OCI-LY3 (cell line): ENCODE measurements around the gene MAPKBP1.

Experiments used
- H2AFZ ChIP-seq: fragments of 200-600, 300-600 bp; shearing (Covaris generic); 2 replicates; pipeline ENCODE4 v1.6.0; 2014; ENCODE audit warnings: antibody characterized with exemption, low read depth, low read length
- H3K27ac ChIP-seq: fragments of 200-600, 300-600 bp; sonication (generic); 2 replicates; pipeline ENCODE4 v1.5.1; 2014; ENCODE audit warnings: mild to moderate bottlenecking, low read length, moderate library complexity, mixed read lengths
- H3K27me3 ChIP-seq: fragments of 200-600, 300-600 bp; sonication (generic); 2 replicates; pipeline ENCODE4 v1.6.1; 2014; ENCODE audit warnings: low read depth, low read length, mixed read lengths
- H3K36me3 ChIP-seq: fragments of 200-600, 300-600 bp; sonication (generic); replicated peaks from 2 replicates; pipeline ENCODE3; 2014; ENCODE audit warnings: low read depth, low read length, mixed read lengths
- H3K4me1 ChIP-seq: fragments of 300-600, 200-600 bp; sonication (generic); 2 replicates; pipeline ENCODE4 v1.6.1; 2014; ENCODE audit warnings: low read length, mixed read lengths
- H3K4me2 ChIP-seq: fragments of 200-600, 300-600 bp; sonication (generic); 2 replicates; pipeline ENCODE4 v1.6.1; 2014; ENCODE audit warnings: low read length, mixed read lengths
- H3K4me3 ChIP-seq: fragments of 300-600, 200-600 bp; sonication (generic); 2 replicates; pipeline ENCODE4 v1.5.1; 2014; ENCODE audit warnings: antibody characterized with exemption, mild to moderate bottlenecking, low read length, moderate library complexity
- H3K79me2 ChIP-seq: fragments of 300-600, 200-600 bp; shearing (Covaris generic); 2 replicates; pipeline ENCODE4 v1.6.1; 2014; ENCODE audit warnings: mild to moderate bottlenecking, low read length, mixed read lengths
- H3K9ac ChIP-seq: fragments of 300-600, 200-600 bp; shearing (Covaris generic); 2 replicates; pipeline ENCODE4 v1.6.0; 2014; ENCODE audit warnings: mild to moderate bottlenecking, low read length, moderate library complexity
- H3K9me3 ChIP-seq: fragments of 200-600, 300-600 bp; shearing (Covaris generic); 2 replicates; pipeline ENCODE4 v1.6.1; 2014; ENCODE audit warnings: low read length, mixed read lengths; ENCODE audit not compliant: insufficient read depth
- H4K20me1 ChIP-seq: fragments of 200-600, 300-600 bp; sonication (generic); 2 replicates; pipeline ENCODE4 v1.6.1; 2016; ENCODE audit warnings: low read length, mixed read lengths; ENCODE audit not compliant: insufficient read depth
- CTCF ChIP-seq: fragments of 200-600, 300-600 bp; sonication (generic); IDR thresholded peaks from 2 replicates; pipeline ENCODE4 v1.5.1; 2014; ENCODE audit warnings: antibody characterized with exemption, low read length, low read depth
- EZH2phosphoT487 ChIP-seq: fragments of 200-600 bp; shearing (Covaris generic); IDR thresholded peaks from 2 replicates; pipeline ENCODE4 v1.6.1; 2018; ENCODE audit warnings: antibody characterized with exemption, mixed run types, low read depth

MAPKBP1 gene

DNA sequence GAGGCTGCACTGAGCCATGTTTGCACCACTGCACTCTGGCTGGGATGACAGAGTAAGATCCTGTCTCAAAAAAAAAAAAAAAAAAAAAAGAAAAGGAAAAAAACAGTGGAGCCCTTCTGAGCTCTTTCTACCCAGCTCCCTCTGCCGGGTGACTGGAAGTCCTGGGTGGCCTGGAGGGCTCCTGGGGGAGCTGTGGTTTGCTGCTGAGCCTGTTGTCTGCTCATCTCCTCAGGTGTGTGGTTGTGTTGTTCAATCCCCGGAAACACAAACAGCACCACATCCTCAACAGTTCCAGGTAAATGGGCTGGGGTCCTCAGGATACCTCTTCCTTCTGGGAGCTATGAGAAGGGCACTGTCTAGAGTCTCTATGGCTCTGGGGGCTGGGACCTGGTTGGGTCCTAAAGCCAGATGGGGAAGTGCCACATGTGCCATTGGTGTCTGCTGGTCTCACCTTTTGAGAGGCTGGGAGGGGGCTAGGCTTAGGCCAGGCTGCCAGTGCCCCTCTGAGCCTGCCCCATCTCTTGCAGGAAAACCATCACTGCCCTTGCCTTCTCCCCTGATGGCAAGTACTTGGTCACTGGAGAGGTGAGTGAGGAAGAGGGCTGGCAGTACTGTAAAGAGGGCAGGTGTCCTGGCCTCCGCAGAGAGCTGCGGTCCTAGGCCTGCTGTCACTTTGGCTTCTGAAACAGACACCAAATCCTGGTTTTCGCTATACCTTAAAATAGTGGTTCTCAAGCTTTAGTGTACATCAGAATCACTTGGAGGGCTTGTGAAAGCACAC, 36.6 kb downstream of the MAPKBP1 start:
- Histone ChIP-seq H3K27ac (no peak overlapping the region), H2AFZ (no peak overlapping the region), H3K36me3 (peaks cover 4% of the 10 kb centered on the region), H3K27me3 (no peaks in the 10 kb centered on the region), H4K20me1 (no peaks in the 10 kb centered on the region), H3K79me2 (no peaks in the 10 kb centered on the region), H3K4me1 (no peaks in the 10 kb centered on the region), H3K9me3 (no peaks in the 10 kb centered on the region), H3K9ac (no peak overlapping the region), H3K4me3 (no peak overlapping the region), H3K4me2 (no peak overlapping the region)
- no peak for TF ChIP-seq CTCF
- TF ChIP-seq EZH2phosphoT487 = no peak

DNA sequence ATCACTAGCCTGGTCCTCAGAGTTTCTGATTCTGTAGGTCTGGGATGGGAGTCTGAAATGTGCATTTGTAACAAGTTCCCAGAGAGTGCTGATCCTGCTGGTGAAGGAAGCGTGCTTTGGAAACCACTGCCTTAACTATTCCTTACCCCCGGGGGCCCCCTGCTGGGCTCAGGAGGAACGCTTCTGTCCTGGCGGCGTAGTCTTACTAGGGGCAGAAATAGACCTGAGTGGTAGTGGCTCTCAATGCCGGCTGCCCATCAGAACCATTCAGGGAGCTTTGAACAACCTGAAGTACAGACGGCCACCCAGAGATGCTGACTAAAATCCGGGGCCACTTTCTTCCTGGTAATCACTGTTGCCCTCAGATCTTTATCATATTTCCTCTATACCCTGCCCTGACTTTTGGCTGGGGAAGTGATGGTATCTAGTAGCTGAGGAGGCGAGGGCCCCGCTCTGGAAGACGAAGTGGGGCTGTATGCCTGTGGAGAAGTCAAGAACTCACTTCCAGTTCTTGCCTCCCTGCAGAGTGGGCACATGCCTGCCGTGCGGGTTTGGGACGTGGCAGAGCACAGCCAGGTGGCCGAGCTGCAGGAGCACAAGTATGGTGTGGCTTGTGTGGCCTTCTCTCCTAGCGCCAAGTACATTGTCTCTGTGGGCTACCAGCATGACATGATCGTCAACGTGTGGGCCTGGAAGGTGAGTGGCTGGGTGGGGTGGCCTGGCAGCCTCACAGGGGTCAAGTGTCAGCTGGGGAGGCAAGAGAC, 37.3 kb downstream of the MAPKBP1 start:
- Histone ChIP-seq H3K27ac (no peak overlapping the region), H3K4me1 (no peaks in the 10 kb centered on the region), H3K9ac (no peak overlapping the region), H3K27me3 (no peaks in the 10 kb centered on the region), H3K4me2 (no peak overlapping the region), H3K9me3 (no peaks in the 10 kb centered on the region), H4K20me1 (no peaks in the 10 kb centered on the region), H3K79me2 (no peaks in the 10 kb centered on the region), H2AFZ (no peak overlapping the region), H3K4me3 (no peak overlapping the region), H3K36me3 (peaks cover 6% of the 10 kb centered on the region)
- TF ChIP-seq CTCF (peak; percentile 87), EZH2phosphoT487 (no peak)

GRCh38 chr15:41812820-41813375, 38.6 kb downstream of the MAPKBP1 start:
- H3K4me2 ChIP-seq = no peak overlapping the region
- TF ChIP-seq EZH2phosphoT487 (no peak), CTCF (no peak)
- H4K20me1 ChIP-seq = no peaks in the 10 kb centered on the region
- no peaks in the 10 kb centered on the region for H3K79me2 ChIP-seq
- H3K4me3 ChIP-seq = no peak overlapping the region
- H3K4me1 ChIP-seq = no peaks in the 10 kb centered on the region
- no peak overlapping the region for H2AFZ ChIP-seq
- no peak overlapping the region for H3K9ac ChIP-seq
- H3K36me3 ChIP-seq = peaks cover 6% of the 10 kb centered on the region
- H3K9me3 ChIP-seq = no peaks in the 10 kb centered on the region
- H3K27ac ChIP-seq = no peak overlapping the region
- H3K27me3 ChIP-seq = no peaks in the 10 kb centered on the region

- no peaks in the 10 kb centered on the region for H4K20me1 ChIP-seq
- H3K4me3 ChIP-seq = no peak overlapping the region
- H3K9me3 ChIP-seq = no peaks in the 10 kb centered on the region
- H3K36me3 ChIP-seq = peaks cover 6% of the 10 kb centered on the region
- no peak overlapping the region for H3K9ac ChIP-seq
- no peak overlapping the region for H2AFZ ChIP-seq
- H3K79me2 ChIP-seq = no peaks in the 10 kb centered on the region
- no peaks in the 10 kb centered on the region for H3K4me1 ChIP-seq
- TF ChIP-seq CTCF (no peak), EZH2phosphoT487 (no peak)
- H3K4me2 ChIP-seq = no peak overlapping the region
- H3K27me3 ChIP-seq = no peaks in the 10 kb centered on the region
- no peak overlapping the region for H3K27ac ChIP-seq
Measured at GRCh38 chr15:41813426-41813825, 39.1 kb downstream of the MAPKBP1 start.
